Measurements from ENCODE around the gene UPK1A.

UPK1A gene

GRCh38 chr19:35724560-35724959, 58.2 kb downstream of the UPK1A start:
- no peak for TF ChIP-seq EP300 (IDR thresholded peaks at IDR 0.05; ENCODE audit: borderline replicate concordance)
- no peak for TF ChIP-seq MAX (IDR thresholded peaks at IDR 0.05)
- TF ChIP-seq NFIC (IDR thresholded peaks at IDR 0.05), result no peak
- no peak for TF ChIP-seq REST (IDR thresholded peaks at IDR 0.05; ENCODE audit: low read depth)
- no peak for TF ChIP-seq TCF12 (IDR thresholded peaks at IDR 0.05; ENCODE audit: low read depth)
- TF ChIP-seq EGR1 (IDR thresholded peaks at IDR 0.05), result no peak
- no peak for TF ChIP-seq TAF1 (IDR thresholded peaks at IDR 0.05; ENCODE audit: low read depth)
- no peak for TF ChIP-seq FOXM1 (IDR thresholded peaks at IDR 0.05; ENCODE audit: borderline replicate concordance, low read depth)
- TF ChIP-seq YY1 (IDR thresholded peaks at IDR 0.05; ENCODE audit: low read depth), result no peak
- no peak for TF ChIP-seq TEAD4 (IDR thresholded peaks at IDR 0.05)
- TF ChIP-seq RAD21 (IDR thresholded peaks at IDR 0.05; ENCODE audit: low read depth), result no peak
- no peak for TF ChIP-seq CEBPB (IDR thresholded peaks at IDR 0.05)

- no peak for TF ChIP-seq EP300 (IDR thresholded peaks at IDR 0.05; ENCODE audit: borderline replicate concordance)
- TF ChIP-seq MAX (IDR thresholded peaks at IDR 0.05), result no peak
- no peak for TF ChIP-seq CREB1 (IDR thresholded peaks at IDR 0.05; ENCODE audit: low read depth)
- no peak for TF ChIP-seq YY1 (IDR thresholded peaks at IDR 0.05; ENCODE audit: low read depth)
- TF ChIP-seq FOXM1 (IDR thresholded peaks at IDR 0.05; ENCODE audit: borderline replicate concordance, low read depth), result no peak
- no peak for TF ChIP-seq REST (IDR thresholded peaks at IDR 0.05; ENCODE audit: low read depth)
- no peak for TF ChIP-seq ZBTB7A (IDR thresholded peaks at IDR 0.05; ENCODE audit: low read depth)
- TF ChIP-seq NFIC (IDR thresholded peaks at IDR 0.05), result no peak
- no peak for TF ChIP-seq CEBPB (IDR thresholded peaks at IDR 0.05)
- no peak for TF ChIP-seq USF1 (IDR thresholded peaks at IDR 0.05)
- no peak for TF ChIP-seq TCF12 (IDR thresholded peaks at IDR 0.05; ENCODE audit: low read depth)
- TF ChIP-seq TAF1 (IDR thresholded peaks at IDR 0.05; ENCODE audit: low read depth), result no peak
- no peak for TF ChIP-seq EGR1 (IDR thresholded peaks at IDR 0.05)
These were observed 59.0 kb downstream of the UPK1A start for GRCh38 chr19:35725216-35725861.

GRCh38 chr19:35727053-35727955, 61.0 kb downstream of the UPK1A start:
- TF ChIP-seq EP300 (IDR thresholded peaks at IDR 0.05; ENCODE audit: borderline replicate concordance) (no peak), MAX (IDR thresholded peaks at IDR 0.05) (no peak), CREB1 (IDR thresholded peaks at IDR 0.05; ENCODE audit: low read depth) (no peak), NFIC (IDR thresholded peaks at IDR 0.05) (no peak), ZBTB7A (IDR thresholded peaks at IDR 0.05; ENCODE audit: low read depth) (no peak), TCF12 (IDR thresholded peaks at IDR 0.05; ENCODE audit: low read depth) (no peak), USF1 (IDR thresholded peaks at IDR 0.05) (no peak)

All from Ishikawa (cell line).